Ureter (tissue), 1 donor: Measurements from ENCODE around the gene HTR3D. TPM values are rescaled to one million over a fixed set of nuclear protein-coding genes. Genes with fewer than 3 reads are reported as not detected.
"Not testable (repeated sequence)": the region's sequence is repeated elsewhere in the genome, so short reads cannot be mapped to it uniquely, and the experiment has no call there.

Source experiments
- DNase-seq: peaks from one replicate; pipeline ENCODE4 v3.0.0-alpha.2; 2020; ENCODE audit warnings: low spot score
- total RNA-seq: library from RNA; stranded (reverse); gene quantifications from one replicate; pipeline ENCODE4 v1.2.4, GENCODE V29; 2023
- donor health status: DM: yes; HTN: yes; CAD: no.

Gene HTR3D
- not detected for total RNA-seq

- DNase-seq, result no peak
Observed at GRCh38 chr3:184031187-184031792, at the start of gene HTR3D. TSS of gene HTR3D (plus strand) at chr3:184031742. CDS start at chr3:184031742, 0 bp downstream.

GRCh38 chr3:183981990-183982644 lies 49.4 kb upstream of the HTR3D start:
- no peak for DNase-seq

GRCh38 chr3:183984127-183984740 lies 47.3 kb upstream of the HTR3D start:
- DNase-seq, result no peak

- DNase-seq, result no peak
Observed at GRCh38 chr3:183984749-183985729, 46.5 kb upstream of the HTR3D start.

- no peak for DNase-seq
Observed at GRCh38 chr3:183987000-183987600, 44.4 kb upstream of the HTR3D start.

- no peak for DNase-seq
Observed at GRCh38 chr3:183988216-183988790, 43.2 kb upstream of the HTR3D start.

- DNase-seq, result no peak
Observed at GRCh38 chr3:183991403-183991802, 40.1 kb upstream of the HTR3D start.

GRCh38 chr3:184001761-184002160 lies 29.8 kb upstream of the HTR3D start:
- DNase-seq, result no peak

- DNase-seq, result no peak
Observed at GRCh38 chr3:184002469-184002868, 29.1 kb upstream of the HTR3D start.

- no peak for DNase-seq
Observed at GRCh38 chr3:184003187-184003967, 28.2 kb upstream of the HTR3D start.

- no peak for DNase-seq
Observed at GRCh38 chr3:184004476-184004875, 27.1 kb upstream of the HTR3D start.

- peak; percentile 76 for DNase-seq
Observed at GRCh38 chr3:184005941-184006507, 25.5 kb upstream of the HTR3D start.

- DNase-seq, result not testable (repeated sequence)
Observed at GRCh38 chr3:184007143-184007813, 24.3 kb upstream of the HTR3D start.

- no peak for DNase-seq
Observed at GRCh38 chr3:184008161-184008560, 23.4 kb upstream of the HTR3D start.

GRCh38 chr3:184011230-184011876 lies 20.2 kb upstream of the HTR3D start:
- DNase-seq, result no peak

- DNase-seq, result no peak
Observed at GRCh38 chr3:184011937-184012889, 19.3 kb upstream of the HTR3D start.

GRCh38 chr3:184015381-184016019 lies 16.0 kb upstream of the HTR3D start:
- DNase-seq, result no peak
